GM23248 (cell line): ENCODE data around the gene ADGRL1. TPM values are rescaled to one million over a fixed set of nuclear protein-coding genes. Genes with fewer than 3 reads are reported as not detected.

Source experiments
- DNase-seq: peaks from one replicate; pipeline ENCODE4 v3.0.0-alpha.2; 2015
- H2AFZ ChIP-seq: fragments of 200-600 bp; sonication (generic); 2 replicates; pipeline ENCODE4 v1.6.1; 2016; ENCODE audit warnings: antibody characterized with exemption
- H3F3A ChIP-seq: fragments of 200-600 bp; sonication (generic); 2 replicates; pipeline ENCODE4 v1.6.1; 2016; ENCODE audit warnings: mild to moderate bottlenecking, antibody characterized with exemption, mixed run types; ENCODE audit not compliant: insufficient read depth
- H3K27ac ChIP-seq: fragments of 200-600 bp; sonication (generic); 2 replicates; pipeline ENCODE4 v1.5.1; 2016; ENCODE audit warnings: mild to moderate bottlenecking
- H3K27me3 ChIP-seq: fragments of 200-600 bp; sonication (generic); replicated peaks from 2 replicates; pipeline ENCODE4 v1.6.1; 2016; ENCODE audit warnings: mild to moderate bottlenecking; ENCODE audit not compliant: insufficient read depth
- H3K36me3 ChIP-seq: fragments of 200-600 bp; sonication (generic); 2 replicates; pipeline ENCODE4 v1.6.1; 2016; ENCODE audit warnings: low read depth, mild to moderate bottlenecking
- H3K4me1 ChIP-seq: fragments of 200-600 bp; sonication (generic); 2 replicates; pipeline ENCODE4 v1.6.1; 2016; ENCODE audit warnings: mild to moderate bottlenecking; ENCODE audit not compliant: insufficient read depth
- H3K4me2 ChIP-seq: fragments of 200-600 bp; sonication (generic); one replicate; pipeline ENCODE4 v1.6.1; 2016; ENCODE audit warnings: mild to moderate bottlenecking; ENCODE audit not compliant: unreplicated experiment
- H3K4me3 ChIP-seq: fragments of 200-600 bp; sonication (generic); 2 replicates; pipeline ENCODE4 v1.5.1; 2016; ENCODE audit warnings: mild to moderate bottlenecking
- H3K79me2 ChIP-seq: fragments of 200-600 bp; sonication (generic); 2 replicates; pipeline ENCODE4 v1.6.1; 2016; ENCODE audit warnings: mild to moderate bottlenecking; ENCODE audit not compliant: insufficient read depth
- H3K9ac ChIP-seq: fragments of 200-600 bp; sonication (generic); 2 replicates; pipeline ENCODE4 v1.6.1; 2016; ENCODE audit warnings: mild to moderate bottlenecking
- H3K9me2 ChIP-seq: fragments of 200-600 bp; sonication (generic); 2 replicates; pipeline ENCODE4 v1.6.1; 2016; ENCODE audit warnings: mixed run types, mild to moderate bottlenecking, moderate library complexity; ENCODE audit not compliant: insufficient read depth
- H3K9me3 ChIP-seq: fragments of 200-600 bp; sonication (generic); one replicate; pipeline ENCODE4 v1.6.1; 2017; ENCODE audit warnings: low read depth
- H4K20me1 ChIP-seq: fragments of 200-600 bp; sonication (generic); 2 replicates; pipeline ENCODE4 v1.6.0; 2016; ENCODE audit not compliant: insufficient read depth
- EZH2 ChIP-seq: fragments of 200-600 bp; sonication (generic); IDR thresholded peaks from 2 replicates; pipeline ENCODE4 v1.6.1; 2018; ENCODE audit warnings: antibody characterized with exemption, mild to moderate bottlenecking; ENCODE audit not compliant: insufficient read depth, poor library complexity, severe bottlenecking
- EZH2phosphoT487 ChIP-seq: fragments of 200-600 bp; sonication (generic); IDR thresholded peaks from 2 replicates; pipeline ENCODE4 v1.6.1; 2018; ENCODE audit warnings: antibody characterized with exemption, moderate library complexity, mild to moderate bottlenecking, low read depth; ENCODE audit not compliant: insufficient read depth
- WGBS, 2 experiments: methylation state at CpG; one replicate each; pipeline ENCODE4 v1.1.6; 2015 to 2017; ENCODE audit warnings: low lambda C conversion rate in 2 of 2, low coverage in 1 of 2; ENCODE audit errors: missing lambda C conversion rate in 2 of 2; 5-methylcytosine and 5-hydroxymethylcytosine counted together
- in situ Hi-C: fragments of 300-500 bp; cut with MboI; formaldehyde crosslinking; loops from 2 replicates; pipeline ENCODE4 v1.15.0; 2020
- polyA plus RNA-seq: library from polyadenylated mRNA; unstranded; fragments of >200 nt; fragmentation: Nextera tagmentation; extraction: Ambion mirVana; gene quantifications from 2 replicates; pipeline ENCODE4 v1.2.1, GENCODE V29; 2016
- total RNA-seq: library from RNA; depleted of rRNA; stranded (reverse); fragments of >200 nt; shearing (Covaris generic); gene quantifications from 2 replicates; pipeline ENCODE4 v1.2.3, GENCODE V29; 2014

The ADGRL1 gene
- total and polyA plus RNA-seq, 2 experiments from 2014 or later: 1.0 to 3.0 TPM

- in situ Hi-C loops: no loop called here
- DNase-seq: peak; percentile 30
- H2AFZ ChIP-seq: peak overlapping the region; percentile 56; the same call in 1 of the 2 replicates
- H3K9ac ChIP-seq: peak overlapping the region; percentile 86
- no peak overlapping the region for H3K27ac ChIP-seq
- peaks cover 40% of the 10 kb centered on the region for H3K4me1 ChIP-seq
- peaks cover 12% of the 10 kb centered on the region for H3F3A ChIP-seq
- H4K20me1 ChIP-seq: no peaks in the 10 kb centered on the region
- H3K79me2 ChIP-seq: peaks cover 52% of the 10 kb centered on the region
- H3K9me2 ChIP-seq: no peaks in the 10 kb centered on the region
- H3K9me3 ChIP-seq: no peaks in the 10 kb centered on the region
- TF ChIP-seq EZH2 (no peak), EZH2phosphoT487 (no peak)
- WGBS, 2 experiments: 0 to 2% methylated on average over 2 to 31 of the region's 33 CpGs
- H3K4me3 ChIP-seq: peak overlapping the region; percentile 93
- peak overlapping the region; percentile 94 for H3K4me2 ChIP-seq
- no peaks in the 10 kb centered on the region for H3K36me3 ChIP-seq
- H3K27me3 ChIP-seq: no peaks in the 10 kb centered on the region
These were observed 88.9 kb downstream of the ADGRL1 start for GRCh38 chr19:14116918-14117578.

GRCh38 chr19:14116525-14116917 is 89.4 kb downstream of the ADGRL1 start:
- peak overlapping the region; percentile 86 for H3K9ac ChIP-seq
- peak; percentile 29 for DNase-seq
- 0 out of 2 replicates have a peak overlapping the region, but pooled peaks have one; percentile 56 for H2AFZ ChIP-seq
- in situ Hi-C loops: no loop called here
- H3K4me1 ChIP-seq: peaks cover 40% of the 10 kb centered on the region
- H3K36me3 ChIP-seq: no peaks in the 10 kb centered on the region
- peaks cover 57% of the 10 kb centered on the region for H3K79me2 ChIP-seq
- WGBS, 2 experiments: 1 to 3% methylated on average over 6 of the region's 6 CpGs
- no peaks in the 10 kb centered on the region for H3K27me3 ChIP-seq
- H3K4me3 ChIP-seq: peak overlapping the region; percentile 93
- H4K20me1 ChIP-seq: no peaks in the 10 kb centered on the region
- TF ChIP-seq EZH2phosphoT487: no peak
- no peak for TF ChIP-seq EZH2
- peaks cover 12% of the 10 kb centered on the region for H3F3A ChIP-seq
- no peaks in the 10 kb centered on the region for H3K9me3 ChIP-seq
- peak overlapping the region; percentile 94 for H3K4me2 ChIP-seq
- H3K27ac ChIP-seq: no peak overlapping the region
- H3K9me2 ChIP-seq: no peaks in the 10 kb centered on the region

- H3F3A ChIP-seq: peaks cover 12% of the 10 kb centered on the region
- peak overlapping the region; percentile 93 for H3K4me3 ChIP-seq
- no peak for TF ChIP-seq EZH2phosphoT487
- no peak for TF ChIP-seq EZH2
- H3K9ac ChIP-seq: peak overlapping the region; percentile 86; the same call in 1 of the 2 replicates
- in situ Hi-C loops: no loop called here
- H3K79me2 ChIP-seq: peaks cover 64% of the 10 kb centered on the region
- H4K20me1 ChIP-seq: no peaks in the 10 kb centered on the region
- DNase-seq: no peak
- H2AFZ ChIP-seq: no peak overlapping the region
- WGBS, 2 experiments: 69 to 79% methylated on average over 5 of the region's 5 CpGs
- no peaks in the 10 kb centered on the region for H3K9me3 ChIP-seq
- H3K36me3 ChIP-seq: no peaks in the 10 kb centered on the region
- H3K4me1 ChIP-seq: peaks cover 40% of the 10 kb centered on the region
- peak overlapping the region; percentile 94 for H3K4me2 ChIP-seq
- H3K27me3 ChIP-seq: no peaks in the 10 kb centered on the region
- H3K9me2 ChIP-seq: no peaks in the 10 kb centered on the region
- H3K27ac ChIP-seq: no peak overlapping the region
These were observed 90.2 kb downstream of the ADGRL1 start for GRCh38 chr19:14115756-14116155.

GRCh38 chr19:14114854-14115253 is 91.1 kb downstream of the ADGRL1 start:
- Histone ChIP-seq H4K20me1 (no peaks in the 10 kb centered on the region), H3K9me2 (no peaks in the 10 kb centered on the region), H3K4me1 (peaks cover 40% of the 10 kb centered on the region), H2AFZ (no peak overlapping the region), H3K4me3 (no peak overlapping the region), H3K27me3 (no peaks in the 10 kb centered on the region), H3K4me2 (no peak overlapping the region), H3K27ac (no peak overlapping the region), H3K79me2 (peaks cover 73% of the 10 kb centered on the region), H3K36me3 (no peaks in the 10 kb centered on the region), H3K9ac (no peak overlapping the region), H3F3A (peaks cover 11% of the 10 kb centered on the region), H3K9me3 (no peaks in the 10 kb centered on the region)
- WGBS, 2 experiments: 41 to 51% methylated on average over 8 to 9 of the region's 9 CpGs
- TF ChIP-seq EZH2: no peak
- TF ChIP-seq EZH2phosphoT487: no peak
- in situ Hi-C loops: no loop called here
- DNase-seq: peak; percentile 56
